Lower leg skin (tissue), 3 donors: Measurements from ENCODE around the gene KYNU.

Source experiments
- CTCF ChIP-seq, 3 donors: fragments of 450-650 bp; IDR thresholded peaks; one replicate each; pipeline ENCODE4 v1.5.1; 2016; ENCODE audit warnings: antibody characterized with exemption in 3 of 3, mild to moderate bottlenecking in 3 of 3, moderate library complexity in 2 of 3
- POLR2A ChIP-seq, 2 donors: fragments of 450-650 bp; IDR thresholded peaks; one replicate each; pipeline ENCODE4 v1.6.1; 2016 to 2017; ENCODE audit warnings: antibody characterized with exemption in 2 of 2, mild to moderate bottlenecking in 1 of 2, moderate library complexity in 1 of 2

- no peak for TF ChIP-seq CTCF (IDR thresholded peaks at IDR 0.05)
- no peak for TF ChIP-seq POLR2A (IDR thresholded peaks at IDR 0.05)
These were observed 123.1 kb downstream of the KYNU start for GRCh38 chr2:143000599-143000998.
